Right atrium auricular region (tissue), 2 donors: ENCODE results near the gene RNF7. TPM values are rescaled to one million over a fixed set of nuclear protein-coding genes. Genes with fewer than 3 reads are reported as not detected.

Experiments used
- DNase-seq: peaks from one replicate; pipeline ENCODE4 v3.0.0-alpha.2; 2019; ENCODE audit warnings: low spot score
- H3K27ac ChIP-seq, 2 donors: fragments of 200-600 bp; sonication (generic); 1 replicate in 1 of 2; 2 replicates in 1 of 2; pipeline ENCODE4 v1.5.1; 2016 to 2019
- H3K27me3 ChIP-seq, 2 donors: fragments of 200-600 bp; sonication (generic); one replicate each; pipeline versions ENCODE4 v1.5.1 to v1.6.0; 2017 to 2019
- H3K36me3 ChIP-seq: fragments of 200-600 bp; sonication (generic); one replicate; pipeline ENCODE4 v1.5.1; 2016
- H3K4me1 ChIP-seq, 2 donors: fragments of 200-600 bp; sonication (generic); one replicate each; pipeline versions ENCODE4 v1.5.1 to v1.6.0; 2017 to 2019
- H3K4me3 ChIP-seq, 2 donors: fragments of 200-600 bp; sonication (generic); 1 replicate in 1 of 2; 2 replicates in 1 of 2; pipeline ENCODE4 v1.5.1; 2017 to 2019; ENCODE audit warnings: mild to moderate bottlenecking in 1 of 2, moderate library complexity in 1 of 2
- H3K9me3 ChIP-seq, 2 donors: fragments of 200-600 bp; sonication (generic); one replicate each; pipeline ENCODE4 v1.5.1; 2019
- CTCF ChIP-seq, 2 donors: fragments of 200-600 bp; sonication (generic); IDR thresholded peaks; one replicate each; pipeline ENCODE4 v1.5.1; 2019; ENCODE audit warnings: antibody characterized with exemption in 2 of 2
- total RNA-seq, 2 donors: library from RNA; depleted of rRNA; stranded (reverse); fragments of >200 nt; gene quantifications; one replicate each; pipeline ENCODE4 v1.1.0, GENCODE V29; 2016

Gene RNF7
- total RNA-seq, 2 donors from 2014 or later: 64.9 to 81.2 TPM

- Histone ChIP-seq H3K36me3 (no peaks in the 10 kb centered on the region), H3K4me1 (no peaks in the 10 kb centered on the region), H3K27me3 (no peaks in the 10 kb centered on the region), H3K4me3 (no peak overlapping the region), H3K9me3 (no peaks in the 10 kb centered on the region), H3K27ac (no peak overlapping the region)
- TF ChIP-seq CTCF (IDR thresholded peaks at IDR 0.05): no peak
- no peak for DNase-seq
These were observed 11.6 kb upstream of the RNF7 start for GRCh38 chr3:141726483-141726882.

GRCh38 chr3:141728355-141728892 is 9.7 kb upstream of the RNF7 start:
- no peaks in the 10 kb centered on the region for H3K4me1 ChIP-seq
- H3K4me3 ChIP-seq: no peak overlapping the region
- DNase-seq: no peak
- H3K36me3 ChIP-seq: no peaks in the 10 kb centered on the region
- H3K27me3 ChIP-seq: no peaks in the 10 kb centered on the region
- H3K27ac ChIP-seq: no peak overlapping the region
- TF ChIP-seq CTCF (IDR thresholded peaks at IDR 0.05): no peak
- no peaks in the 10 kb centered on the region for H3K9me3 ChIP-seq

- H3K9me3 ChIP-seq: no peaks in the 10 kb centered on the region
- no peaks in the 10 kb centered on the region for H3K36me3 ChIP-seq
- H3K4me1 ChIP-seq: no peaks in the 10 kb centered on the region
- no peak overlapping the region for H3K27ac ChIP-seq
- no peak overlapping the region for H3K4me3 ChIP-seq
- no peak for TF ChIP-seq CTCF (IDR thresholded peaks at IDR 0.05)
- no peak for DNase-seq
- H3K27me3 ChIP-seq: no peaks in the 10 kb centered on the region
These were observed 8.9 kb upstream of the RNF7 start for GRCh38 chr3:141729240-141729639.

GRCh38 chr3:141735176-141735575 is 2.9 kb upstream of the RNF7 start:
- Histone ChIP-seq H3K27ac (no peak overlapping the region), H3K4me3 (no peak overlapping the region), H3K4me1 (peaks cover 0 to 10% of the 10 kb centered on the region in 2 donors), H3K27me3 (no peaks in the 10 kb centered on the region), H3K9me3 (no peaks in the 10 kb centered on the region), H3K36me3 (no peaks in the 10 kb centered on the region)
- DNase-seq: no peak
- no peak for TF ChIP-seq CTCF (IDR thresholded peaks at IDR 0.05)

GRCh38 chr3:141735770-141736465 is 2.2 kb upstream of the RNF7 start:
- Histone ChIP-seq H3K36me3 (no peaks in the 10 kb centered on the region), H3K9me3 (no peaks in the 10 kb centered on the region), H3K4me1 (peaks cover 0 to 17% of the 10 kb centered on the region in 2 donors), H3K4me3 (no peak overlapping the region), H3K27ac (no peak overlapping the region), H3K27me3 (no peaks in the 10 kb centered on the region)
- TF ChIP-seq CTCF (IDR thresholded peaks at IDR 0.05): no peak
- no peak for DNase-seq

- Histone ChIP-seq H3K36me3 (no peaks in the 10 kb centered on the region), H3K27me3 (no peaks in the 10 kb centered on the region), H3K27ac (no peak overlapping the region), H3K4me3 (no peak overlapping the region), H3K9me3 (no peaks in the 10 kb centered on the region), H3K4me1 (peaks cover 0 to 24% of the 10 kb centered on the region in 2 donors)
- no peak for TF ChIP-seq CTCF (IDR thresholded peaks at IDR 0.05)
- no peak for DNase-seq
These were observed 1.0 kb upstream of the RNF7 start for GRCh38 chr3:141737093-141737492.
